Measurements from ENCODE around the gene CSMD2. TPM values are rescaled to one million over a fixed set of nuclear protein-coding genes. Genes with fewer than 3 reads are reported as not detected.

The CSMD2 gene
- total and polyA plus RNA-seq, 2 experiments from 2014 or later, result 5.3 to 16.6 TPM

DNA sequence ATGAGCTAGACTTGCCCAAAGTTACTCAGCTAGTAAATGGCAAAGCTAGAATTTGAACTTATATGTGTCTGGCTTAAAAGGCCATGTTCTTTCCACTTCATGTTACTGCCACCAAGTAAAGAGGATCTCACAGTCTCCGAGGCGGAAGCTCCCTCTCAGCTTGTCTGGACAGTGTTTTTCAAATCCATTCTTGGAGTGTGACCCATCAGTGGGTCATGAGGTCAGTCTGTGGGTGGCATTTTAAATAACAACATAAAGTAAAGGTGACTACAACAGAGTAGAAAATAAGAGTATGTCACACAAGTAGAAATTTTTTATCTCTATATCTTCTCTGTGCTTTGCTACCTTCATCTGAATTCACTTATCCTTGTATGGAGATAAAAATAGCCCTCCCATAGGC is 304.4 kb downstream of the CSMD2 start:
- DNase-seq (ENCODE audit: low spot score) (no peak), ATAC-seq (no peak)
- no peak overlapping the region for H3K27ac ChIP-seq (ENCODE audit: low read depth)
- no peak overlapping the region for H3K4me2 ChIP-seq
- H3K9me3 Mint-ChIP-seq, result no peaks in the 10 kb centered on the region; the same call in 2 of the 3 replicates
- no peaks in the 10 kb centered on the region for H3K9me2 ChIP-seq (ENCODE audit: insufficient read depth)
- no peaks in the 10 kb centered on the region for H3K27me3 ChIP-seq (ENCODE audit: insufficient read depth)
- H3K27me3 Mint-ChIP-seq (ENCODE audit: insufficient read depth, low read depth, poor library complexity), result no peaks in the 10 kb centered on the region
- H3K79me2 ChIP-seq (replicated peaks; ENCODE audit: insufficient read depth), result no peaks in the 10 kb centered on the region
- no peaks in the 10 kb centered on the region for H3F3A ChIP-seq (replicated peaks; ENCODE audit: low read depth)
- no peak overlapping the region for H3K4me3 Mint-ChIP-seq
- no peaks in the 10 kb centered on the region for H4K20me1 ChIP-seq (replicated peaks; ENCODE audit: insufficient read depth)
- H3K4me3 ChIP-seq, result no peak overlapping the region
- no peaks in the 10 kb centered on the region; the same call in 2 of the 3 replicates for H3K36me3 Mint-ChIP-seq (ENCODE audit: low read depth)
- H3K4me1 Mint-ChIP-seq, result no peaks in the 10 kb centered on the region
- no peak overlapping the region for H2AFZ ChIP-seq
- TF ChIP-seq POLR2AphosphoS5 (IDR thresholded peaks at IDR 0.05; ENCODE audit: low read depth) (no peak), JUNB (IDR thresholded peaks at IDR 0.05; ENCODE audit: unreplicated experiment) (no peak), EZH2 (IDR thresholded peaks at IDR 0.05; ENCODE audit: low read depth, unreplicated experiment) (no peak), ZNF114 (CRISPR knock-in tag; IDR thresholded peaks at IDR 0.05) (no peak), CREB1 (CRISPR knock-in tag; IDR thresholded peaks at IDR 0.05; ENCODE audit: low read depth) (no peak), STAT1 (IDR thresholded peaks at IDR 0.05; ENCODE audit: unreplicated experiment) (no peak), ZNF331 (CRISPR knock-in tag; IDR thresholded peaks at IDR 0.05; ENCODE audit: low read depth) (no peak), NANOG (IDR thresholded peaks at IDR 0.05; ENCODE audit: borderline replicate concordance) (no peak), EZH2phosphoT487 (IDR thresholded peaks at IDR 0.05; ENCODE audit: unreplicated experiment) (no peak)
- TF ChIP-seq, protein P1, sequence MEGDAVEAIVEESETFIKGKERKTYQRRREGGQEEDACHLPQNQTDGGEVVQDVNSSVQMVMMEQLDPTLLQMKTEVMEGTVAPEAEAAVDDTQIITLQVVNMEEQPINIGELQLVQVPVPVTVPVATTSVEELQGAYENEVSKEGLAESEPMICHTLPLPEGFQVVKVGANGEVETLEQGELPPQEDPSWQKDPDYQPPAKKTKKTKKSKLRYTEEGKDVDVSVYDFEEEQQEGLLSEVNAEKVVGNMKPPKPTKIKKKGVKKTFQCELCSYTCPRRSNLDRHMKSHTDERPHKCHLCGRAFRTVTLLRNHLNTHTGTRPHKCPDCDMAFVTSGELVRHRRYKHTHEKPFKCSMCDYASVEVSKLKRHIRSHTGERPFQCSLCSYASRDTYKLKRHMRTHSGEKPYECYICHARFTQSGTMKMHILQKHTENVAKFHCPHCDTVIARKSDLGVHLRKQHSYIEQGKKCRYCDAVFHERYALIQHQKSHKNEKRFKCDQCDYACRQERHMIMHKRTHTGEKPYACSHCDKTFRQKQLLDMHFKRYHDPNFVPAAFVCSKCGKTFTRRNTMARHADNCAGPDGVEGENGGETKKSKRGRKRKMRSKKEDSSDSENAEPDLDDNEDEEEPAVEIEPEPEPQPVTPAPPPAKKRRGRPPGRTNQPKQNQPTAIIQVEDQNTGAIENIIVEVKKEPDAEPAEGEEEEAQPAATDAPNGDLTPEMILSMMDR (conservative IDR thresholded peaks at IDR 0.05; ENCODE audit: low read depth in 2 of 2), result no peak
- TF ChIP-seq, protein P2, sequence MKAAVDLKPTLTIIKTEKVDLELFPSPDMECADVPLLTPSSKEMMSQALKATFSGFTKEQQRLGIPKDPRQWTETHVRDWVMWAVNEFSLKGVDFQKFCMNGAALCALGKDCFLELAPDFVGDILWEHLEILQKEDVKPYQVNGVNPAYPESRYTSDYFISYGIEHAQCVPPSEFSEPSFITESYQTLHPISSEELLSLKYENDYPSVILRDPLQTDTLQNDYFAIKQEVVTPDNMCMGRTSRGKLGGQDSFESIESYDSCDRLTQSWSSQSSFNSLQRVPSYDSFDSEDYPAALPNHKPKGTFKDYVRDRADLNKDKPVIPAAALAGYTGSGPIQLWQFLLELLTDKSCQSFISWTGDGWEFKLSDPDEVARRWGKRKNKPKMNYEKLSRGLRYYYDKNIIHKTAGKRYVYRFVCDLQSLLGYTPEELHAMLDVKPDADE (IDR thresholded peaks at IDR 0.05), result no peak
- TF ChIP-seq, protein P3, sequence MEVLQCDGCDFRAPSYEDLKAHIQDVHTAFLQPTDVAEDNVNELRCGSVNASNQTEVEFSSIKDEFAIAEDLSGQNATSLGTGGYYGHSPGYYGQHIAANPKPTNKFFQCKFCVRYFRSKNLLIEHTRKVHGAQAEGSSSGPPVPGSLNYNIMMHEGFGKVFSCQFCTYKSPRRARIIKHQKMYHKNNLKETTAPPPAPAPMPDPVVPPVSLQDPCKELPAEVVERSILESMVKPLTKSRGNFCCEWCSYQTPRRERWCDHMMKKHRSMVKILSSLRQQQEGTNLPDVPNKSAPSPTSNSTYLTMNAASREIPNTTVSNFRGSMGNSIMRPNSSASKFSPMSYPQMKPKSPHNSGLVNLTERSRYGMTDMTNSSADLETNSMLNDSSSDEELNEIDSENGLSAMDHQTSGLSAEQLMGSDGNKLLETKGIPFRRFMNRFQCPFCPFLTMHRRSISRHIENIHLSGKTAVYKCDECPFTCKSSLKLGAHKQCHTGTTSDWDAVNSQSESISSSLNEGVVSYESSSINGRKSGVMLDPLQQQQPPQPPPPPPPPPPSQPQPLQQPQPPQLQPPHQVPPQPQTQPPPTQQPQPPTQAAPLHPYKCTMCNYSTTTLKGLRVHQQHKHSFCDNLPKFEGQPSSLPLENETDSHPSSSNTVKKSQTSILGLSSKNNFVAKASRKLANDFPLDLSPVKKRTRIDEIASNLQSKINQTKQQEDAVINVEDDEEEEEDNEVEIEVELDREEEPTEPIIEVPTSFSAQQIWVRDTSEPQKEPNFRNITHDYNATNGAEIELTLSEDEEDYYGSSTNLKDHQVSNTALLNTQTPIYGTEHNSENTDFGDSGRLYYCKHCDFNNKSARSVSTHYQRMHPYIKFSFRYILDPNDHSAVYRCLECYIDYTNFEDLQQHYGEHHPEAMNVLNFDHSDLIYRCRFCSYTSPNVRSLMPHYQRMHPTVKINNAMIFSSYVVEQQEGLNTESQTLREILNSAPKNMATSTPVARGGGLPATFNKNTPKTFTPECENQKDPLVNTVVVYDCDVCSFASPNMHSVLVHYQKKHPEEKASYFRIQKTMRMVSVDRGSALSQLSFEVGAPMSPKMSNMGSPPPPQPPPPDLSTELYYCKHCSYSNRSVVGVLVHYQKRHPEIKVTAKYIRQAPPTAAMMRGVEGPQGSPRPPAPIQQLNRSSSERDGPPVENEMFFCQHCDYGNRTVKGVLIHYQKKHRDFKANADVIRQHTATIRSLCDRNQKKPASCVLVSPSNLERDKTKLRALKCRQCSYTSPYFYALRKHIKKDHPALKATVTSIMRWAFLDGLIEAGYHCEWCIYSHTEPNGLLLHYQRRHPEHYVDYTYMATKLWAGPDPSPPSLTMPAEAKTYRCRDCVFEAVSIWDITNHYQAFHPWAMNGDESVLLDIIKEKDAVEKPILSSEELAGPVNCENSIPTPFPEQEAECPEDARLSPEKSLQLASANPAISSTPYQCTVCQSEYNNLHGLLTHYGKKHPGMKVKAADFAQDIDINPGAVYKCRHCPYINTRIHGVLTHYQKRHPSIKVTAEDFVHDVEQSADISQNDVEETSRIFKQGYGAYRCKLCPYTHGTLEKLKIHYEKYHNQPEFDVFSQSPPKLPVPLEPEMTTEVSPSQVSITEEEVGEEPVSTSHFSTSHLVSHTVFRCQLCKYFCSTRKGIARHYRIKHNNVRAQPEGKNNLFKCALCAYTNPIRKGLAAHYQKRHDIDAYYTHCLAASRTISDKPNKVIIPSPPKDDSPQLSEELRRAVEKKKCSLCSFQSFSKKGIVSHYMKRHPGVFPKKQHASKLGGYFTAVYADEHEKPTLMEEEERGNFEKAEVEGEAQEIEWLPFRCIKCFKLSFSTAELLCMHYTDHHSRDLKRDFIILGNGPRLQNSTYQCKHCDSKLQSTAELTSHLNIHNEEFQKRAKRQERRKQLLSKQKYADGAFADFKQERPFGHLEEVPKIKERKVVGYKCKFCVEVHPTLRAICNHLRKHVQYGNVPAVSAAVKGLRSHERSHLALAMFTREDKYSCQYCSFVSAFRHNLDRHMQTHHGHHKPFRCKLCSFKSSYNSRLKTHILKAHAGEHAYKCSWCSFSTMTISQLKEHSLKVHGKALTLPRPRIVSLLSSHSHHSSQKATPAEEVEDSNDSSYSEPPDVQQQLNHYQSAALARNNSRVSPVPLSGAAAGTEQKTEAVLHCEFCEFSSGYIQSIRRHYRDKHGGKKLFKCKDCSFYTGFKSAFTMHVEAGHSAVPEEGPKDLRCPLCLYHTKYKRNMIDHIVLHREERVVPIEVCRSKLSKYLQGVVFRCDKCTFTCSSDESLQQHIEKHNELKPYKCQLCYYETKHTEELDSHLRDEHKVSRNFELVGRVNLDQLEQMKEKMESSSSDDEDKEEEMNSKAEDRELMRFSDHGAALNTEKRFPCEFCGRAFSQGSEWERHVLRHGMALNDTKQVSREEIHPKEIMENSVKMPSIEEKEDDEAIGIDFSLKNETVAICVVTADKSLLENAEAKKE (CRISPR knock-in tag; IDR thresholded peaks at IDR 0.05), result no peak
- H3K4me1 ChIP-seq (ENCODE audit: insufficient read depth), result no peaks in the 10 kb centered on the region
- no peaks in the 10 kb centered on the region for H3K36me3 ChIP-seq (ENCODE audit: insufficient read depth)
- no peak overlapping the region for H3K27ac Mint-ChIP-seq
